Nucleus accumbens (tissue), 56 donors: ENCODE data around the gene RAB3D.
"Not testable (repeated sequence)": the region's sequence is repeated elsewhere in the genome, so short reads cannot be mapped to it uniquely, and the experiment has no call there.

Source experiments
- DNase-seq, 56 donors: peaks; one replicate each; lab custom pipeline; 2025; lab: John Stamatoyannopoulos, UW

Gene RAB3D

GRCh38 chr19:11339254-11340098 lies at the start of gene RAB3D:
Gene RAB3D (minus strand): TSS chr19:11339657. CDS start chr19:11337399, 2,258 bp downstream.
- peak in 55 of 56 donors; percentile 18 to 93 (median 77) for DNase-seq

GRCh38 chr19:11387162-11388034 lies 47.9 kb upstream of the RAB3D start:
- DNase-seq: no peak

- DNase-seq: no peak
Observed at GRCh38 chr19:11384778-11385129, 45.3 kb upstream of the RAB3D start.

DNA sequence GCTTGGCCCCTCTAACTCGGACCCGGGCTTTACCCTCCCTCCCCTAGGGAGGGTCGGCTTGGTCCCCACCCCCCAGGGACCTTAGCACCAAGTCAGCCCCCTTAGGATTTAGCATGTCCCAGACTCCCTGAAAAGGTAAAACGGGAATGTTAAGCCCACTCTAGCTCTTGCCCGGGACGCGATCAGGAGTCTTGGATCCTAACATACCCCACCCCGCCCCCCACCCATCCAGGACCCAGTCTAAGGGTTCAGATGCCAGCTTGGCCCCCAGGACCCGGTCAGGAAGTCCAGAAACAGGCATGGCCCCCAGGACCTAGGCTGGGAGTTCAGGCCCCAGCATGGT lies 44.2 kb upstream of the RAB3D start:
- DNase-seq: no peak

GRCh38 chr19:11382898-11383705 lies 43.6 kb upstream of the RAB3D start:
- peak in 2 of 56 donors; percentile 8 to 32 for DNase-seq

- peak; percentile 43 to 97 (median 89) for DNase-seq
Observed at GRCh38 chr19:11380653-11381537, 41.4 kb upstream of the RAB3D start.

DNA sequence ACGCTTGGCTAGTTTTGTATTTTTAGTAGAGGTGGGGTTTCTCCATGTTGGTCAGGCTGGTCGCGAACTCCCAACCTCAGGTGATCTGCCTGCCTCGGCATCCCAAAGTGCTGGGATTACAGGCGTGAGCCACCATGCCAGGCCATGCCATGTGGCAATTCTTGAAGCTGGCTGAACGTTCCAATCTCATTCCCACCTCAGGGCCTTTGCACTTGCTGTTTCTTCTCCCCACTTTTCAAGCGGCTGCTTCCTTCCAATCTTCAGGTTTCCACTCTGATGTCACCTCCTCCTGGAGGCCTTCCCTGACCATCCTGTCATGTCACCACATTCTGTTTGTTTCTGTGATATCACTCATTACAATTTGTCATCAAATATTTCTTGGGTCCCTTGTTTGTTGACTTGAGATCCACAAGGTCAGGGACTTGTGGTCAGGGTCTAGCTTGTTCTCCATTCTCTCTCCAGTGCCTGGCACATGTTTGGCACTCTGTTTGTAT lies 40.4 kb upstream of the RAB3D start:
- DNase-seq: no peak

GRCh38 chr19:11379269-11379845 lies 39.9 kb upstream of the RAB3D start:
- DNase-seq: not testable (repeated sequence)

DNA sequence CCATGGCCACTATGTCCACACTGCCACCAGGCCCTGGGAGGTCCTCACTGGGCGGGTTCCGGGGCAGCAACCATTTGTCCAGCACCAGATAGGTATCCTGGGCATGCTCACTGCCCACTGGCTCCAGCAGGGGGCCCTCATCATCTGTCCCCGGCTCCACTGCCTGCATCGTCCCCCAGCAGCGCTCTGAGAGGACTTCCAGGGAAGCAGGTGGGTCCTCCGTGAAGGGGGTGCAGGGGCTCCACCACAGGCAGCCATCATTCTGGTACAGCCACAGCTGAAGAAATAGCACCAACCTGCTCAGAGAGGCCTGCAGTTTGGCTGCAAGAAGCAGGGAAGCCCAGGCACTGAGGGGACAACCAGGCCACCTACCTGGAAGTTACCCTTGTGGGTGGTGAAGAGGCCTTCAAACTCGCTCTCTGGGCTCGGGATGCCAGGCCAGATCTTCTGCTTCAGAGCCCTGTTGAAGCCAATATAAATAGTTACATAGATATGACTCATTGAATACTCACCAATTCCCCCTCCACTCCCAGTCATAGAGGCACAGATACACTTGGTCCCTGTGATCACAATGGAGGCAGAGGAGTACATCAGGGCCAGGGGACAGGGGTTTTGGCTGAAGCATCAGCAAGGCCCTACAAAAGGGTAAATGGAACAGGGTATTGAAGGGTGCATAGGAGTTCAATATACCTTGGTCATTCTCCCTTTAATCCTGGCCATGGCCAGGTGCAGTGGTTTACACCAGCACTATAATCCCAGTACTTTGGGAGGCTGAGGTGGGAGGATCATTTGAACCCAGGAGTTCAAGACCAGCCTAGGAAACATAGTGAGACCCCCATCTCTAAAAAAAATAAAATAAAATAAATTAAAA lies 39.1 kb upstream of the RAB3D start:
- peak in 25 of 56 donors; percentile 2 to 66 (median 17) for DNase-seq

GRCh38 chr19:11377756-11378155 lies 38.3 kb upstream of the RAB3D start:
- DNase-seq: no peak

DNA sequence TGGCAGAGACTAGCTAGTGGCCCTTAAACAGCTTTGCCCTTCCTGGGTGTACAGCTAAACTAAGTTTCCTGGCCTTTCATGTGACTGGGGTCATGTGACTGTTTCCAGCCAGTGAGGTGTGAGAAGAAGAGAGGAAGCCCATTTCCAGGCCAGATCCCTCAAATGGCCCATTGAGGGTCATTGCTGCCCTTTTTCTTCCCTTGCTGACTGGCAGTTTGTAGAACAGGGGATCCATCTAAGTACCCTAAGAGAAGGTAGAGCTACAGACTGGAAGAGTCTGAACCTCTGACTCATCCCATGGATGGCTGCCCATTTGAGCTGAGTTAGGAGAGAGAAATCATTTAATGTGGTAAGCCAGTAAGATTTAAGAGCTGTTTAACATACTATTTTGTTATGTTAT lies 37.8 kb upstream of the RAB3D start:
- DNase-seq: peak in 16 of 56 donors; percentile 5 to 40 (median 11)

- peak in 20 of 56 donors; percentile 18 to 51 (median 39) for DNase-seq
Observed at GRCh38 chr19:11375143-11375948, 35.9 kb upstream of the RAB3D start.

GRCh38 chr19:11374433-11375142 lies 35.1 kb upstream of the RAB3D start, which contains the start of gene SWSAP1:
Gene SWSAP1 (plus strand): TSS chr19:11374666. CDS start chr19:11374681, 15 bp downstream.
- peak; percentile 89 to 100 (median 99) for DNase-seq

GRCh38 chr19:11373885-11374432 lies 34.5 kb upstream of the RAB3D start:
- peak in 11 of 56 donors; percentile 22 to 60 (median 48) for DNase-seq

GRCh38 chr19:11373166-11373884 lies 33.9 kb upstream of the RAB3D start:
- DNase-seq: peak in 52 of 56 donors; percentile 12 to 94 (median 77)
